ENCODE data around the gene CFAP61. TPM values are rescaled to one million over a fixed set of nuclear protein-coding genes. Genes with fewer than 3 reads are reported as not detected.

Gene CFAP61
- total RNA-seq, 4 donors from 2014 or later = 0.18 to 0.80 (median 0.57) TPM

- no peaks in the 10 kb centered on the region for H3K9me3 ChIP-seq
- no peak for TF ChIP-seq POLR2AphosphoS5 (IDR thresholded peaks at IDR 0.05)
- TF ChIP-seq POLR2A (IDR thresholded peaks at IDR 0.05) = no peak
- TF ChIP-seq EP300 (IDR thresholded peaks at IDR 0.05) = no peak
- no peak for TF ChIP-seq CTCF (IDR thresholded peaks at IDR 0.05)
- DNase-seq (ENCODE audit: low spot score in 2 of 2) = no peak
- peaks cover 28% of the 10 kb centered on the region for H3K4me1 ChIP-seq
- H3K27ac ChIP-seq = no peak overlapping the region
- no peak overlapping the region for H3K4me3 ChIP-seq
- no peaks in the 10 kb centered on the region for H3K27me3 ChIP-seq
- H3K36me3 ChIP-seq = peaks cover 36% of the 10 kb centered on the region
- 88% methylated on average over 3 of the region's 3 CpGs for WGBS
Measured at GRCh38 chr20:20023395-20023794, 28.9 kb upstream of the CFAP61 start.

DNA sequence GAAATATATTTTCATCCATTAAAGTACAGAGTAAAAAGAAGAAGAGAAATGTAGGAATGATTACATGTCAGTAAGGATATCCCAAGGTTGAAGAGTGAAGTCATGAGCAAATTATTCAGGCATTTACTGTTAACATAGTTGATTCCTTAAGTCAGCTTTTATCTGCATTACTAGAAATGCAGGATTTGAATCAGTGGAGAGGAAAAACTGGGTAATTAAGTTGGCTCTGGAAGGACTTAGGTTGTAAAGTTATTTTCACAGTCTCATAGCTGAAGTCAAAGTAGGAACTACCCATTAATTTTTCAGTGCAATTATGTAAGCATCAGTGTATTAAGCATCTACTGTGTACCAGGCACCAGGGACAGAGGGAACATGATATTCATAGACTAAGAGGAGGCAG lies 27.4 kb upstream of the CFAP61 start:
- H3K4me1 ChIP-seq = peaks cover 12% of the 10 kb centered on the region
- H3K27me3 ChIP-seq = no peaks in the 10 kb centered on the region
- H3K9me3 ChIP-seq = no peaks in the 10 kb centered on the region
- no peak overlapping the region for H3K27ac ChIP-seq
- no peak overlapping the region for H3K4me3 ChIP-seq
- no peak for TF ChIP-seq POLR2AphosphoS5 (IDR thresholded peaks at IDR 0.05)
- no peak for TF ChIP-seq POLR2A (IDR thresholded peaks at IDR 0.05)
- no peak for TF ChIP-seq EP300 (IDR thresholded peaks at IDR 0.05)
- TF ChIP-seq CTCF (IDR thresholded peaks at IDR 0.05) = no peak
- no peak for DNase-seq (ENCODE audit: low spot score in 2 of 2)
- peaks cover 52% of the 10 kb centered on the region for H3K36me3 ChIP-seq

DNA sequence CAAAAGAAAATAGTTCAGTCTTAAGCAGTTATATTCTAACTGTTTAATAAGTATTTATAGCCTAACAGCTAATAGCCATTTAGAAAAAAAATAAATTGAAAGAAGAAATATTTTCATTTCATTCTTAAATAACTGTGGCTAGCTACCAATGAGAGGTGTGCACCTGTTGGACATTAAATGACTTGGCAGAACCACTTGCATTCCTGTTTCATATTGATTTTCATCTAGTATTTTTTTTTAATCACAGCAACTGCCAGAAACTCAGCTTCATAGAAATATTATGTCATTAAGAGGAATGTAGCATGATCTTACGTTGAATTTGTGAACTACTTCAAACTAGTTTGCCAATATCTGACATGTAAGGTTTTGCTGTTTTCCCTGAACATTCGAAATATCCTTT lies 25.0 kb upstream of the CFAP61 start:
- Histone ChIP-seq H3K4me3 (no peak overlapping the region), H3K36me3 (peaks cover 73% of the 10 kb centered on the region), H3K27me3 (no peaks in the 10 kb centered on the region), H3K4me1 (no peaks in the 10 kb centered on the region), H3K9me3 (no peaks in the 10 kb centered on the region), H3K27ac (no peak overlapping the region)
- TF ChIP-seq CTCF (IDR thresholded peaks at IDR 0.05) (no peak), EP300 (IDR thresholded peaks at IDR 0.05) (no peak), POLR2A (IDR thresholded peaks at IDR 0.05) (no peak), POLR2AphosphoS5 (IDR thresholded peaks at IDR 0.05) (no peak)
- DNase-seq (ENCODE audit: low spot score in 2 of 2) = no peak
- WGBS = 55% methylated on average over 2 of the region's 2 CpGs

DNA sequence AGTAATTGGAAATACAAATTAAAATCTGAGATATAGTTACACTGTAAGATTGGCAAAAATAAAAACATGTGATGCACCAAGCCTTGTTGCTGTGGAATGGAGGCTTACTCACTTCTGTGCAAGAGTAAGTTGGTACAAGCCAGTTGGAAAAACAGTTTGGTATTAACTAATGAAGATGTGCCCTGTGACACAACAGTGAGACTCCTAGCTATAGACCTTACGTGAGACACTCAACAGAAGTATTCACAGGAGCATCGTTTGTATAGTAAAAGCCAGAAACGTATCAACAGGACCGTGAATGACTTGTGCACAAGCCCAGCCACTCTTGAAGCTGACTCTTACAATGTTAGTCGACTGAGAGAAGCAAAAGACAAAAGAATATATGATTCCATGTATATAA lies 20.5 kb upstream of the CFAP61 start:
- Histone ChIP-seq H3K36me3 (peaks cover 94% of the 10 kb centered on the region), H3K27ac (no peak overlapping the region), H3K4me1 (no peaks in the 10 kb centered on the region), H3K27me3 (no peaks in the 10 kb centered on the region), H3K4me3 (no peak overlapping the region), H3K9me3 (no peaks in the 10 kb centered on the region)
- TF ChIP-seq POLR2AphosphoS5 (IDR thresholded peaks at IDR 0.05) = no peak
- no peak for TF ChIP-seq POLR2A (IDR thresholded peaks at IDR 0.05)
- TF ChIP-seq CTCF (IDR thresholded peaks at IDR 0.05) = no peak
- no peak for TF ChIP-seq EP300 (IDR thresholded peaks at IDR 0.05)
- DNase-seq (ENCODE audit: low spot score in 2 of 2) = no peak
- WGBS = 81% methylated on average over 5 of the region's 5 CpGs

- TF ChIP-seq POLR2A (IDR thresholded peaks at IDR 0.05) (no peak), CTCF (IDR thresholded peaks at IDR 0.05) (no peak), POLR2AphosphoS5 (IDR thresholded peaks at IDR 0.05) (no peak), EP300 (IDR thresholded peaks at IDR 0.05) (no peak)
- 86% methylated on average over 4 of the region's 4 CpGs for WGBS
- H3K9me3 ChIP-seq = no peaks in the 10 kb centered on the region
- H3K4me1 ChIP-seq = no peaks in the 10 kb centered on the region
- H3K36me3 ChIP-seq = peaks cover 96% of the 10 kb centered on the region
- H3K27me3 ChIP-seq = no peaks in the 10 kb centered on the region
- no peak overlapping the region for H3K4me3 ChIP-seq
- H3K27ac ChIP-seq = no peak overlapping the region
- no peak for DNase-seq (ENCODE audit: low spot score in 2 of 2)
Measured at GRCh38 chr20:20034486-20034885, 17.8 kb upstream of the CFAP61 start.

Measured in suprapubic skin (tissue), 4 donors.